GM23248 (cell line): ENCODE results near the gene SLC15A3.

ENCODE experiments used
- EZH2 ChIP-seq: fragments of 200-600 bp; sonication (generic); IDR thresholded peaks from 2 replicates; pipeline ENCODE4 v1.6.1; 2018; ENCODE audit warnings: antibody characterized with exemption, mild to moderate bottlenecking; ENCODE audit not compliant: insufficient read depth, poor library complexity, severe bottlenecking
- EZH2phosphoT487 ChIP-seq: fragments of 200-600 bp; sonication (generic); IDR thresholded peaks from 2 replicates; pipeline ENCODE4 v1.6.1; 2018; ENCODE audit warnings: antibody characterized with exemption, moderate library complexity, mild to moderate bottlenecking, low read depth; ENCODE audit not compliant: insufficient read depth

- no peak for TF ChIP-seq EZH2
- no peak for TF ChIP-seq EZH2phosphoT487
Measured at GRCh38 chr11:60934124-60934789, 17.7 kb downstream of the SLC15A3 start.
